NCI-H128 (cell line): ENCODE data around the gene UGGT1.
"Not testable (repeated sequence)": the region's sequence is repeated elsewhere in the genome, so short reads cannot be mapped to it uniquely, and the experiment has no call there.

Experiments used
- DNase-seq: peaks from one replicate; lab custom pipeline; 2025; ENCODE audit not compliant: unreplicated experiment; lab: John Stamatoyannopoulos, UW

Gene UGGT1

DNA sequence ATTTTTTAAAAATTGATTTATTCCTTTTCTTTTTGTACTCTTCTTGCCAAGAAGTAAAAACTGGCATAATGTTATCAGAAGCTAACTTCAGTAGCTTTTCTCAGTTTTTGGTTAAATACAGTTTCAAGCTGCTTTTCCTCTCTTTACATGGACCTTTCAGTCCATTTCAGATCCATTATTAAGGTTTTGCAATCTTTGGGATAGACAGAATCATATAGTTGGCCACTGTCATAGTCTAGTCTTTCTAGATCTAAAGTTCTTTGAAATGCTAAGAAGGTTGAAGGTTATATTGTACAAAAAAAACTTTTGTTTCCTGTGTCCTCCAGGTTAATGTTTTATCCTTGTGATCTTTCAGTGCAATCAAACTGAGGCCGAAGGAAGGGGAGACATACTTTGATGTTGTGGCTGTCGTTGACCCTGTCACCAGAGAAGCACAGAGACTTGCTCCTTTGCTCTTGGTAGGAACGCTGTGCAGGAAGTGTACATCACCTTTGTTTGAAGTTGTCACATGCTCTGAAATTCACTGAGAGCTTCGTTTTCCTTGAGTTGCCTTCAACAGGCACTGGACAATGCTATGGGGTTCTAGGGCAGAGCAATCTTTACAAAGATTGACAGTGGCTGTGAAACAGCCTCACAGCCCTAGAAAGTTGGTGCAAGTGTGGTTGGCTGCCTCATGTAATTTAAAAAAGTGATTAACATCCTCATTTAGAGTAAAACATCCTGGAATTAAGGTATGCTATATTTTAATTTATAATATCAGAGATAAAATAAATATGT lies 79.1 kb downstream of the UGGT1 start:
- no peak for DNase-seq

DNA sequence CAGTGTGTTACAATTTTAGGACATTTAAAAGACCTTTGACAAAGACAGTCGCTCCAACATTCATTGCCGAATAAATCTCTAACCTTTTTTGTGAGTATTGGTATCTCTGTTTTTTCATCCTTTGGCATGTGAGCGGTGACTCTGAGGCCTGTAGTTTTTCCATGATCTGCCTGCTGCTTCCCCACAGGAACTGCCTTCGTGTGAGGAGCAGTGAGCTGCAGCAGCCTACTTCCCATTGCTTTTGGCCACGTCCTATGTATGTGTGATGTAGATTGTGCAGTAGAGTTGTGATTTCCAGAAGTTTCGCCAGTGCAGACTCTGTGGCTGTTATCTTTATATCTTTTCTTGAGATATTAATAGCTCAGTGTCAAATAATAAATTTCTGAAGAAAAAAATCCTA lies 79.8 kb downstream of the UGGT1 start:
- no peak for DNase-seq

DNA sequence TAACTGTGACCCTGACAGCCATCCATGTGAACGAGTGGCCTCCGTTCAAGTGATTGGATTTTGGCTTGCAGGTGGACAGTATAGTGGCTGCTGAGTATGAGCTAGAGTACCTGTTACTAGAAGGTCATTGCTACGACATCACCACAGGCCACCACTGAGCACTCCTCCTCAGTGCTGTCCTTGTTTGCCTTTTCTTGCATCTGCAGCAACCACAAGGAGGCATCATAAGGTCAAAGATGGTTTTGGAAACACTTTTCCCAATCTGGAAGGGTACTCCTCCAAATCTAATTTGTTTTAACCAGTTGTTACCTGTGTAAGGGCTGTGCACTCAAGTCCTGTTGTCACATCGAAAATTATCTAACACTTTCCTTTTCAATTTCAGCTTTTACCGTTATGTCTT lies 81.2 kb downstream of the UGGT1 start:
- no peak for DNase-seq

DNA sequence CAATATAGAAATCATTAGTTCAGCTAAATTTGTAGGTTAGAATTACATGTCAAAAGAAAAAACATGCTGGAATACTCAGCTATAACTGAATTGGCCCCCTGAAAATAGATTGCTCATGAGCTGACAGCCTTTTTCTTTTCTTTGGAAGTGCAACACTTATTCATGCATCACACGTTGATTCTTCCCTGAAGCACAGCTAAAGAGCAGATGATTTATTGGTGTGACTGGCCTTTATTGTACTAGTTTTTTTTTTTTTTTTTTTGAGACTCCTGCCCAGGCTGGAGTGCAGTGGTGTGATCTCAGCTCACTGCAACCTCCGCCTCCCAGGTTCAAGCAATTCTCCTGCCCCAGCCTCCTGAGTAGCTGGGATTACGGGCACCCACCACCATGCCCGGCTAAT lies 83.1 kb downstream of the UGGT1 start:
- DNase-seq: not testable (repeated sequence)

DNA sequence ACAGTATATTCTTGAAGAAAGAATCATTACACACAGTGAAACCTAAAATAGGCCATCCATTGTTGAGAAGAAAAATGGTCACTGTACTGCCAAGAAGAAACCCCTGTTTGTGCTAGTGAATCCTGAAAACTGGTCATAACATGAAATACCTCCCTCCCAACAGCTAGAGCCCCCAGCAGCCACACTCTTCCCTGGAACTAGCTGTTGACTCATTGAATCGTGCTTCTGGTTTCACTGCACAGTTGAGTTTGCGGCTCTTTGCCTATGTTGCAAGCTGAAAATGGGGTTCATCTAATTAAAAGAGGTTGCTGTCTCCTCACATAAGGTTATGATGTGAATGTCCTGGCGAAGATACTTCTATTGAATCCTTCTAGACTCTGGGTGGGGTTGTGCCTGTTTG lies 86.3 kb downstream of the UGGT1 start:
- DNase-seq: no peak

DNA sequence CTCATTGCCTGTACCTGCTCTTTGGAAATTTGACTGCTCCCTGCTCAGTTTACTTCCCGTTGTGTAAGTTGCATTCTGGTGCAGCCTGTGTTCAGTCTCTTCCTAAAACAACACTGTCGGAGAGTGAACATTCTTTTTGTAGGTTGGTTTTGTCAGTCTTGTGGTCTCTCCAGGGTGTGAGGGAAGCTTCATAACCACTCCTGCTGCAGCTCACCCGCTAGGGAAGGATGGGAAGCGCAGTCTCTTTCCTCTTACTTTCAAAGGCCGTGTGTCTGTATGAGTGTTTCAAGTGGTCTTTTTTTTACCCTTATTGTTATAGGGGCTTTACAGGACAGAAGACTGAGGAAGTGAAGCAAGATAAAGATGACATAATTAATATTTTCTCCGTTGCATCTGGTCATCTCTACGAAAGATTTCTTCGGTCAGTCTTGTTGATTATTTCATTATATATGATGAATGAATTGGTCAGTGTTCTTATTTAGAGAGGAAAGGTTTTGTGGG lies 87.2 kb downstream of the UGGT1 start:
- DNase-seq: no peak

DNA sequence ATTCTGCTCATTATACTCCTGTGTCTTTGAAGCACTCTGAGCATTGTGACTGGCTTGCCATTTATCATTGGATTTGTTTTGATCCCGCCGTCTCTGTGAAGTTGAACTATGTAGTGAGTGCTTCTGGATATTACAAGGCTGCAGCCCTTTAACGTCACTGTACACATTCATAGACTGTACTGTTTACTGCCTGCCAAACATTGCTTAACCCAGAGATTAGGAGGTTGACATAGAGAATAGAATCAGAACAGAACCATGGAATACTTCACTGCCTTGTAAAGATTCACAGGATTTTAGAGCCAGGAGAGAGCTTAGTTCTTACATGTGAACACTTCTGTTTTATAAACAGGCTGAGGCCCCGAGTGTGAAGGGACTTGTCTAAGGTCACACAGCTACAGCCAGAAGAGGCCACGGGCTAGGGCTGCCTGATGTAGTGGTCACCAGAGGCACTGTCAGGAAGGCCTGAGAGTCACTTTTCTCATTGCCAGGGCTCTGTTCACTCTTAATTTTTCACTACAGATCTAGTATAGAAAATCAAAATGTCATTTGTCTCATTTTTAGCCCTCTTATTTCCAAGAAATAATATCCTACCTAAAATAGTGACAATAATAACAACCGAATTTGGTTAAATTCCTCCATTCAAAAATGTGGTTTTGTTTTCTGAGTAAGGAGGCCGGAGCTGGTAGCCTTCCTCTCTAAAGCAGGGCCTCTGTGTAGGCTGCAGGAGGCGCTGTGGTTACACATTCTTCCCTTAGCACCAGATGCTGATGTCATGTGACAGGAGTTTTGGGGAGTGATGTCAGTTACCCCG lies 87.9 kb downstream of the UGGT1 start:
- no peak for DNase-seq

DNA sequence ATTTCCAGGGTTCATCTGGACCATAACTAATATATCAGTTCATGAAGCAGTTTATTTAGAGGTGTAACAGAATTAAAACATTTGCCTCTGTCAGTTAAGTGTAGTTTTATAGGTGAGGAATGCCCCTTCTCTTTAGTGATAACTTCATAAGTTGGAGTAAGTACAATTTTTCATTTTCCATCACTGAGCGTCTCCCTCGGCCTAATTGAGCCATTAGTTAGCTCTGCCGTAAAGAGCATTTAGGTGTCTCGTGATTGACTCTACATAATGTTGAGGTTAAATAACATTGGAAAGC lies 88.4 kb downstream of the UGGT1 start:
- DNase-seq: no peak

DNA sequence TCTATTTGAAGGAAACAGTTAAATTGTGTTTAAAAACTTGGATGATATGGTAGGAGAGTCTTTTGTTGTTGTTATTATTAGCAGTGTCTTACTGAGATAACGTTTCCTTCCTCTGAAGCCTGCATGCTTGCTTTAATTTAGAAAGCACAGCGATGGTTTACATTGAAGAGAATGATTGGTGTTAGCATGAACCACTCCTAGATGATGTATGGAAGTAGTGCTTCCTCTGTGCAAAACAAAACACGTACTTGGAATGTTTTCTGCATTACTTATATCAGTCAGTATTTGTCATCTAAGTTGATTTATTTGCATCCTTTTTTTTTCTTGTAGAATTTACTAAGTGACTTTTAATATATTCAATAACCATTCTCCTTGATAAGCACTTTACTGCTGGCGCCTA lies 89.0 kb downstream of the UGGT1 start:
- no peak for DNase-seq

DNA sequence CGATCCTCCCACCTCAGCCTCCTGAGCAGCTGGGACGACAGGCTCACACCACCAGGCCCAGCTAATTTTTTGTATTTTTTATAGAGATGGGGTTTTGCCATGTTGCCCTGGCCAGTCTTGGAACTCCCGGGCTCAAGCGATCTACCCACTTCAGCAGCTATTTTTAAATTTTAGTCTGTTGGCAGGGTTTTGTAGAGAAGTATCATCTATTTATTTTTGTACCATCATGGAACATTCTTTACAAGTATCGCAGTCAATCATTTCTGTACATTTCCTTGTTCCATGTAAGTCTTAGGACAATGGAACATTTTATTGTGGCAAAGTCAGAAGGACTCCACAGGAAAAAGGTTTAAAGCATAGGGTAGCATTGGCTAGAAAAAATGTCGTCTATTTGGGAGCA lies 94.6 kb downstream of the UGGT1 start:
- no peak for DNase-seq

DNA sequence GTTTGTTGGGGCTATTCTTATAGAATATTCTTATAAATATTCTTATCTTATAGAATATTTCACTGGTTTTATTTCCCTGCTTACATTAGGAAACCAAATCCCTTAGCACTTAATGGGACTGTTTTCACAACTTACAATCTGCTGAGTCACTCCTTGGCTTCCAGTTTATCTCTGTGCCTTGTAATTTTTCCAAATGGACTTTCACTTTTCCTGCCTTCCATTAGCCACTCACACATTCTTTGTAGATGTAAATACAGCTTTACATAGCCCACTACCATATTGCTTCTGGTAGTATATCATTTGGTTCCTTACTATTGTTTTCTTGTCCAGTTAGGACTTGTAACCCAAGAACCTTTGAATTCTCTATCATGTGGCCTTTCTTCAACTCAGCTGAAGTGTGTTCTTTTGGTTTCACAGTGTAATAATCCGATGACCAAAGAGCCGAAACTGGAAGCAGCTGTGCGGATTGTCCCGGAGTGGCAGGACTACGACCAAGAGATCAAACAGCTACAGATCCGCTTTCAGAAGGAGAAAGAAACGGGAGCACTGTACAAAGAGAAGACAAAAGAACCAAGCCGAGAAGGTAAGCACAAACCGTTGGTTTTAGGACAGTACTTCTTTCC lies 96.1 kb downstream of the UGGT1 start:
- DNase-seq: no peak

DNA sequence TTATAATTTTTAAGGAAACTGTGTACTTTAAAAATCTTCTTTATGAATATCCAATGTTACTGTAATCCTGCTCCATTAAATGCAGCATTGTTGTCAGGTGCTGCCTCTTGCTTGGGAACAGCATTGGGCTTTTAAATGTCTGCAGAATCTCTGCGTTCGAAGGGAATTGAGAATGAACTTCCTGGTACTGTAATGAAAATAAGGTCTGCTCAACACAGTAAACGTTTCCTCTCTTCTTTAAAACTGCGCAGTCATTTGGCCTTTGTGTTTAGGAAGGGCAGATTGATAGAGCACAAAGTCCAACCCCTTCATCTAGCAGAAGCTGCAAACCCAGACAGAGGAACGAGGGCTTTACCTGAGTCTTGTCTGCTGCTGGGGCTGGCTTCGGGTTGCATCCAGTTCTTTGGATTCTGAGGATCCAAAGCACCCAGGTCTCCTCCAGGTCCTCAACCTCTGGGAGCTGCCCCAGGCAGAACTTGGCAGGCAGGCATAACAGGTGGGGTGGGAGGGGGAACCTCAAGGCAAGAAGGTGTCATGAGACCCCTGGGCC lies 104.5 kb downstream of the UGGT1 start:
- DNase-seq: no peak

DNA sequence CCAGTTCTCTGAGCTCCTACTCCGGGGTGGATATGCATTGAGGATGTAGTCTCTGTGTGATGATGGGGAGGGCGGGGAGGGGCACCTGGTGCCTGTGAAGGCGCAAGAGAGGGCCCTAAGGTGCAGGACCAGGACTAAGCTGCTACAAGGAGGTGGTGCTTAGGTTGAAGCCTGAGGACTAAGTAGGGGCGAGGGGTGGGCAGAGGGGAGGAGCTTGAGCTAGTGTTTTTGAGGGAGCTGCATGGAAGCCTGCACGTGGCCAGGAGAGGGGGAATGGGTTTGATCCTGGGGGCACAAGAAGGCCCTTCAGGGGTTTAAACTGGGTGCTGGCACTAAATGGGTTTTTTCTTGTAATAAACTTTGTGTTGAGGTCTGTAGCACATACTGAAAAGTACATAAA lies 105.0 kb downstream of the UGGT1 start:
- DNase-seq: no peak

DNA sequence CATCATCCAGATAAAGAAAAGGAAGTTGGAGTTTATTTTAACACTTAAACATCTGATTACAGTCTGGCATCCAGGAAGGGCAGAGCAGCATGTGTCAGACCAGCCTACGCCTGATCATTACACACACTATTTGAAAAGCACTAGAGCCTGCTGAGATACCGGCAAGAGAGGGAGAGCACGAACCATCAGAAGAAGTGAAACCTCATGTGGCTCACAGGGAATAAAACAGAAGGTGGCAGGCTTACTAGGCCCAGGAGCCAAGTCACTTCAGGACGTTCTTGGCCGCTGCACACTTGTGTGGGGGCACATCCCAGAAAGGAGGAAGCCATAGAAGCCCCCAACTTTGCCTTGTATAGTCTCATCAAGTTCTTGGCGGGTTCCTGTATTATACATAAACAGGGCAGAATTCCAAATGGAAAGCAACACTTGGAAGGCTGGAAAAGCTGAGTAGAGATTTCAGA lies 105.5 kb downstream of the UGGT1 start:
- DNase-seq: no peak

DNA sequence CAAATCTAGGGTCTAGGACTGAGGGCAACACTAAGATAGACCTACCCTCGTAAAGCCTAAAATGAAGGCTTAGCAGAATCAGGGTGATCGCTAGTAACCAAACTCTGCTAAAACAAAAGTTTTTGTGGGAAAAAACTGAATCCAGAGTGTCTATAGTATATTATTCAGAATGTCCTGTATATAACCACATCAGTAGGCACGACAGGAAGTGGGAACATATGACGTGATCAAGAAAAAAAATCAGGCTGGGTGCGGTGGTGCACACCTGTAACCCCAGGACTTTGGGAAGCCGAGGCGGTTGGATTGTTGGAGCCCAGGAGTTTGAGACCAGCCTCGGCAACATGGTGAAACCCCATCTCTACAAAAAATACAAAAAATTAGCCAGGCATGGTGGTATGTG lies 106.1 kb downstream of the UGGT1 start:
- DNase-seq: no peak

DNA sequence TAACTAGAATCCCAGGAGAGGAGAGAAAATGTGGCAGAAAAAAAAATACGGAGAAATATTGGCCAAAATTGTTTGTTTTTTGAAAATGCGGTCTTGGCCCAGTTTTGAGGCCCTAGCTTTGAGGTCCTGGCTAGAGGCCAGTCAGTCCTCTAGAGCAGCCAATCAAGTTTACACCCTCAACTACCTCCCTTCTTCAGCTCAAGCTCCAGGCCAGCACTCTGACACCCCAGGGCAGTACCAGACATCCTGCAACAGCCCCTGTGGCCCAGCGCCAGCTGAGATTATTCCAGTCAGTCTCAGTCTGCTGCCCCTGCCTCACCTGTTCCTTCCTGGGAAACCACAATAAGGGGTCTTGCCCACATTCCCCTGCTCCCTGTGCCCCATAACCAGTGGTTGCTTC lies 107.7 kb downstream of the UGGT1 start:
- no peak for DNase-seq

DNA sequence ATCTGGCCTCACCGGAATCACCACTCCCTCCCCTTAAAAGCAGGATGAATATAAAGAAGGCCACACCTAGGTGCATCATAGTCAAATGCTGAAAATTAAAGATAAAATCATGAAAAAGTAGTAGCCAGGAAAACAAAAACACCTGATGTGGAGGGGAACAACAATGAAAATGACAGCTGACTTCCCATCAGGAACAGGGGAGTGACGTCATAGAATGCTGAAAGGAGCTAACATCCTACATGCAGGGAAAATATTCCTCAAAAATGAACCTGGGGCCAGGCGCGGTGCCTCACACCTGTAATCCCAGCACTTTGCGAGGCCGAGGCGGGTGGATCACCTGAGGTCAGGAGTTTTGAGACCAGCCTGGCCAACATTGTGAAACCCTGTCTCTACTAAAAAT lies 108.1 kb downstream of the UGGT1 start:
- DNase-seq: no peak

DNA sequence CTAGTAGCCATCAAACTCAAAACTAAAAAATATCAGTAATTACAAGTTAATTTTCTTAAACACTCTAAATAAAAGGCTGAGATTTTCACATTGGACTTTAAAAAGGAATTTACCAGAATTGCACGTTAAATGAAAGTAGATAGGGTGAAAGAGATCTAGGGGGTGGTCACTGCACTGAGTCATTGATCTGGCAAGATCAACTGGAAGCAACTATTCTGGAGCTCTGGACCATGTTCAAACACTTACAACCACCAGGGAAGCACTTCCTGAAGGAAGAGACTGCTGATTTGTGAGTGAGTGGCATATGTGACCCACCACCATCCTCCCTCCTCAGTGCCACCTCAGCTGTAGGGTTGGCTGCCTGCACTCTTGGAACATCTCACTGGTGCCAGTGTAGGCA lies 111.8 kb downstream of the UGGT1 start:
- DNase-seq: no peak

DNA sequence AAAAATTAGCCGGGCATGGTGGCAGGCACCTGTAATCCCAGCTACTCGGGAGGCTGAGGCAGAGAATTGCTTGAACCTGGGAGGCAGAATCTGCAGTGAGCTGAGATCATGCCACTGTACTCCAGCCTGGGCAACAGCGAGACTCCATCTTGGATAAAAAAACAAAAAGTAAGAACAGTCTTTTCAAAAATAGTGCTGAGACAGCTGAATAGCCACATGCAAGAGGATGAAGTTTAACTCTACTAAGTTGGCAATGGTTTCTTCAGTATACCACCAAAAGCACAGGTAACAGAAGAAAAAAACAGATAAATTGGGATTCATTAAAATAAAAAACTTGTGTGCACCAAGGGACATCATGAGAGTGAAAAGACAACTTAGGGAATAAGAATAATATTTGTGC lies 115.2 kb downstream of the UGGT1 start:
- DNase-seq: no peak

DNA sequence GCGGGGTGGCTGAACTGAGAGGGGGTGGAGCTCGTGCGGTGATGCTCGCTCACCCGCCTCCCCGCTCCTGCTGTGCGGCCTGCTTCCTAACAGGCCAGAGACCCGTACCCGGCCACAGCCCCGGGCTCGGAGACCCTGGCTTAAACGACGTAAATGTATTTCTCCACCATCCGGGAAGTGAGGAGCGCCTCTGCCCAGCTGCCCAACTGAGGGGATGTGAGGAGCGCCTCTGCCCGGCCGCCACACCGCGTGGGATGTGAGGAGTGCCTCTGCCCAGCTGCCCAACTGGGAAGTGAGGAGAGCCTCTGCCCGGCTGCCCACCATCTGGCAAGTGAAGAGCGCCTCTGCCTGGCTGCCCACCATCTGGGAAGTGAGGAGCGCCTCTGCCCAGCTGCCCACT lies 117.0 kb downstream of the UGGT1 start:
- DNase-seq: no peak

DNA sequence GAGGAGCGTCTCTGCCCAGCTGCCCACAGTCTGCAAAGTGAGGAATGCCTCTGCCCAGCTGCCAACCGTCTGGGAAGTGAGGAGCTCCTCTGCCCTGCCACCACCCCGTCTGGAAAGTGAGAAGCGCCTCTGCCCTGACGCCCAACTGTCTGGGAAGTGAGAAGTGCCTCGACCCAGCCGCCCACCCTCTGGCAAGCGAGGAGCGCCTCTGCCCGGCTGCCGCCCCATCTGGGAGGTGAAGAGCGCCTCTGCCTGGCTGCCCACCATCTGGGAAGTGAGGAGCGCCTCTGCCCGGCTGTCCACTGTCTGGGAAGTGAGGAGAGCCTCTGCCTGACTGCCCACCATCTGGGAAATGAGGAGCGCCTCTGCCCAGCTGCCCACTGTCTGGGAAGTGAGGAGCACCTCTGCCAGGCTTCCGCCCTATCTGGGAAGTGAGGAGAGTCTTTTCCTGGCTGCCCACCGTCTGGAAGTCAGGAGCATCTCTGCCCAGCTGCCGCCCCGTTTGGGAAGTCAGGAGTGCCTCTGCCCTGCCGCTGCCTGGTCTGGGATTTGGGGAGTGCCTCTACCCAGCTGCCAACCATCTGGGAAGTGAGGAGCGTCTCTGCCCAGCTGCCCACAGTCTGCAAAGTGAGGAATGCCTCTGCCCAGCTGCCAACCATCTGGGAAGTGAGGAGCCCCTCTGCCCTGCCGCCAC lies 117.8 kb downstream of the UGGT1 start:
- DNase-seq: not testable (repeated sequence)
